Loucy (cell line): ENCODE data around the gene FAM181B.
"Not testable (repeated sequence)": the region's sequence is repeated elsewhere in the genome, so short reads cannot be mapped to it uniquely, and the experiment has no call there.

Source experiments
- H2AFZ ChIP-seq: fragments of 200-600 bp; sonication (generic); 2 replicates; pipeline ENCODE4 v1.6.0; 2016; ENCODE audit warnings: antibody characterized with exemption, mild to moderate bottlenecking, low read length, moderate library complexity
- H3F3A ChIP-seq: fragments of 200-600 bp; 2 replicates; pipeline ENCODE4 v1.6.0; 2016; ENCODE audit warnings: antibody characterized with exemption, low read depth, mild to moderate bottlenecking
- H3K27me3 ChIP-seq: fragments of 200-600 bp; sonication (generic); 2 replicates; pipeline ENCODE4 v1.6.1; 2014; ENCODE audit warnings: low read length, mild to moderate bottlenecking; ENCODE audit not compliant: insufficient read depth, poor library complexity, severe bottlenecking
- H3K36me3 ChIP-seq: fragments of 200-600 bp; sonication (generic); 2 replicates; pipeline ENCODE4 v1.6.1; 2016; ENCODE audit warnings: low read length; ENCODE audit not compliant: insufficient read depth
- H3K4me1 ChIP-seq: fragments of 200-600 bp; sonication (generic); 2 replicates; pipeline ENCODE4 v1.5.1; 2014; ENCODE audit warnings: low read length, mild to moderate bottlenecking; ENCODE audit not compliant: insufficient read depth, poor library complexity, severe bottlenecking
- H3K4me2 ChIP-seq: fragments of 200-600 bp; sonication (generic); 2 replicates; pipeline ENCODE4 v1.6.0; 2014; ENCODE audit warnings: antibody characterized with exemption, low read length, low read depth, mild to moderate bottlenecking; ENCODE audit not compliant: poor library complexity, severe bottlenecking
- H3K4me3 ChIP-seq: fragments of 200-600 bp; sonication (generic); 2 replicates; pipeline ENCODE4 v1.5.1; 2014; ENCODE audit warnings: low read length, mild to moderate bottlenecking, mixed read lengths; ENCODE audit not compliant: poor library complexity, severe bottlenecking
- H3K79me2 ChIP-seq: fragments of 200-600 bp; sonication (generic); 2 replicates; pipeline ENCODE4 v1.6.1; 2014; ENCODE audit warnings: low read length; ENCODE audit not compliant: insufficient read depth
- H3K9ac ChIP-seq: fragments of 200-600 bp; sonication (generic); 2 replicates; pipeline ENCODE4 v1.6.0; 2014; ENCODE audit warnings: mild to moderate bottlenecking, low read depth, low read length, moderate library complexity; ENCODE audit not compliant: poor library complexity, severe bottlenecking
- H3K9me2 ChIP-seq: fragments of 200-600 bp; sonication (generic); replicated peaks from 2 replicates; pipeline ENCODE4 v1.6.1; 2016; ENCODE audit warnings: low read depth, low read length, mixed read lengths
- H3K9me3 ChIP-seq: fragments of 200-600 bp; sonication (generic); 2 replicates; pipeline ENCODE4 v1.6.1; 2014; ENCODE audit warnings: mild to moderate bottlenecking, antibody characterized with exemption, low read length, low read depth; ENCODE audit not compliant: insufficient read depth
- H4K20me1 ChIP-seq: fragments of 200-600 bp; sonication (generic); 2 replicates; pipeline ENCODE4 v1.6.0; 2014; ENCODE audit warnings: antibody characterized with exemption, low read length, mild to moderate bottlenecking; ENCODE audit not compliant: insufficient read depth, poor library complexity, severe bottlenecking
- EZH2phosphoT487 ChIP-seq: fragments of 200-600 bp; IDR thresholded peaks from 2 replicates; pipeline ENCODE4 v1.6.1; 2018; ENCODE audit warnings: antibody characterized with exemption, mild to moderate bottlenecking, moderate library complexity, borderline replicate concordance
- TF ChIP-seq, protein P1 (sequence below): fragments of 200-600 bp; sonication (generic); conservative IDR thresholded peaks from 2 replicates; pipeline ENCODE4 v1.5.1; 2014; ENCODE audit warnings: mild to moderate bottlenecking, antibody characterized with exemption, low read length

The FAM181B gene

DNA sequence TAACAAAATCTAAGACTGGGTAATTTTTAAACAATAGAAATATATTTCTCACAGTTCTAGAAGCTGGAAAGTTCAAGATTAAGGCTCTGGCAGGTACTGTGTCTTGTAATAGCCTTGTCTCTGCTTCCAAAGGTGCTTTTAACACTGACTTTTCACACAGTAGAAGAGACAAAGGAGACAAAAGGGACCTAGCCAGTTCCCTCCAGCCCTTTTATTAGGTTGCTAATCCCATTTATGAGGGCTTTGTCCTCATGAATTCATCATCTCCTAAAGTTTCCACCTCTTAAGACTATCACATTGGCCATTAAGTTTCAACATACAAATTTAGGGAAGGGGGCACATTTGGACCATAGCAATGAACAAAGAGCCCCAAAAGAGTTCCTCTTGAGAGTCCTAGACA, 40.7 kb downstream of the FAM181B start:
- Histone ChIP-seq H2AFZ (no peak overlapping the region), H3F3A (no peaks in the 10 kb centered on the region), H3K9me2 (no peaks in the 10 kb centered on the region), H3K36me3 (no peaks in the 10 kb centered on the region), H3K9ac (no peak overlapping the region), H3K9me3 (no peaks in the 10 kb centered on the region), H4K20me1 (no peaks in the 10 kb centered on the region), H3K4me3 (no peak overlapping the region), H3K79me2 (no peaks in the 10 kb centered on the region), H3K4me2 (no peak overlapping the region), H3K4me1 (no peaks in the 10 kb centered on the region), H3K27me3 (no peaks in the 10 kb centered on the region)
- TF ChIP-seq, protein P1, sequence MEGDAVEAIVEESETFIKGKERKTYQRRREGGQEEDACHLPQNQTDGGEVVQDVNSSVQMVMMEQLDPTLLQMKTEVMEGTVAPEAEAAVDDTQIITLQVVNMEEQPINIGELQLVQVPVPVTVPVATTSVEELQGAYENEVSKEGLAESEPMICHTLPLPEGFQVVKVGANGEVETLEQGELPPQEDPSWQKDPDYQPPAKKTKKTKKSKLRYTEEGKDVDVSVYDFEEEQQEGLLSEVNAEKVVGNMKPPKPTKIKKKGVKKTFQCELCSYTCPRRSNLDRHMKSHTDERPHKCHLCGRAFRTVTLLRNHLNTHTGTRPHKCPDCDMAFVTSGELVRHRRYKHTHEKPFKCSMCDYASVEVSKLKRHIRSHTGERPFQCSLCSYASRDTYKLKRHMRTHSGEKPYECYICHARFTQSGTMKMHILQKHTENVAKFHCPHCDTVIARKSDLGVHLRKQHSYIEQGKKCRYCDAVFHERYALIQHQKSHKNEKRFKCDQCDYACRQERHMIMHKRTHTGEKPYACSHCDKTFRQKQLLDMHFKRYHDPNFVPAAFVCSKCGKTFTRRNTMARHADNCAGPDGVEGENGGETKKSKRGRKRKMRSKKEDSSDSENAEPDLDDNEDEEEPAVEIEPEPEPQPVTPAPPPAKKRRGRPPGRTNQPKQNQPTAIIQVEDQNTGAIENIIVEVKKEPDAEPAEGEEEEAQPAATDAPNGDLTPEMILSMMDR: no peak
- TF ChIP-seq EZH2phosphoT487: no peak

DNA sequence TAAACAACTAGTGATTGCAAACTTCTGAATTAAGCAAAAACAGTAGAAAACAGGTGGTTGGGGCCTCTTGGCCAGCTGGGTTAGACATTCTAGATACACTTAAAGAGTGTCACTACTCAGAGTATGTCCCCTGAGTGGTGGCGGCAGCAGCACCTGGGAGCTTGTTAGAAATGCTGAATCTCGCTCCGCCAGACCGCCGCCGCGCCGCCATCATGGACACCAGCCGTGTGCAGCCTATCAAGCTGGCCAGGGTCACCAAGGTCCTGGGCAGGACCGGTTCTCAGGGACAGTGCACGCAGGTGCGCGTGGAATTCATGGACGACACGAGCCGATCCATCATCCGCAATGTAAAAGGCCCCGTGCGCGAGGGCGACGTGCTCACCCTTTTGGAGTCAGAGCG, 44.3 kb downstream of the FAM181B start:
- H3K79me2 ChIP-seq, H3K4me3 ChIP-seq, H3K4me2 ChIP-seq, H3K9ac ChIP-seq, H3K27me3 ChIP-seq, H2AFZ ChIP-seq, H3K9me3 ChIP-seq, H4K20me1 ChIP-seq, H3F3A ChIP-seq, H3K4me1 ChIP-seq, H3K9me2 ChIP-seq, H3K36me3 ChIP-seq: not testable (repeated sequence)

DNA sequence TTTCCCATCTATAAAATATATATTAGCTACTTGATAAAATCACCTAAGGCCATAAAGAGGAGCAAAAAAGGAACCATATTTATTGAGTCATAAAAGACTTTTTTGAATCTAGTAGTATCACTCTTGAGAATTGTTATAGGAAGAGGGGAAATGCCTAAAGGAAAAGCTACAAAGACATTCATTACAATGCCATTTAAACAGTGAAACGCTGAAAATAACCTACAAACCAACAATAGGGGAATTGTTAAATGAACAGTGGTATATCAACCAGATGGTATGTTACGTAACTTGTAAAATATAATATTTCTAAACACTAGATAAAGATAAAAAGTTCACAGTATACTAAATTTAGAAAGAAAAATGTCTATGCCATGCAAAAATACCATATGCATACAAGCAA, 47.5 kb downstream of the FAM181B start:
- Histone ChIP-seq H4K20me1 (no peaks in the 10 kb centered on the region), H3K9me2 (no peaks in the 10 kb centered on the region), H3K79me2 (no peaks in the 10 kb centered on the region), H3K4me2 (no peak overlapping the region), H3K36me3 (no peaks in the 10 kb centered on the region), H3K9ac (no peak overlapping the region), H2AFZ (no peak overlapping the region), H3K4me1 (peaks cover 4% of the 10 kb centered on the region), H3F3A (no peaks in the 10 kb centered on the region), H3K27me3 (peaks cover 15% of the 10 kb centered on the region), H3K9me3 (no peaks in the 10 kb centered on the region), H3K4me3 (no peak overlapping the region)
- TF ChIP-seq, protein P1: no peak
- no peak for TF ChIP-seq EZH2phosphoT487

DNA sequence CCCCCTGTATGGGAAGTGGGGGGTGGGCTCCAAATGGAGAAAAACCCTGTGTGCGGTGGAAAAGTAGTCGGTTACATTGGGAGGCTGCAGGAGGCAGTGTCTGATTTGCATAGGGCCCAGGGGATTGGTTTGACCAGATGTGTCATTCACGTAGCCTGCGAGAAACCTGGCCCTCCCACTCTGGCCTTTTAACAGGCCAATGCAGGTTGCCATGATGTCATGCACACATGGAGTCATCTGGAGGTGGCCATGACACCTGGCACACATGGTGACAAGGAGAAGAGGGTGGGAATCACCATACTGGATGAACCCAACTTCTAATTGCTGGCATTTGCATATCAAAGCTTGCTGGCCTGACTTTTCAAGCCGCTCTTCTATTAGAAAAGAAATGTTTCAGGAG, 50.6 kb downstream of the FAM181B start:
- Histone ChIP-seq H3K27me3 (peaks cover 15% of the 10 kb centered on the region), H2AFZ (0 out of 2 replicates have a peak overlapping the region, but pooled peaks have one; percentile 41), H3K79me2 (no peaks in the 10 kb centered on the region), H3K9ac (no peak overlapping the region), H3K36me3 (no peaks in the 10 kb centered on the region), H3F3A (no peaks in the 10 kb centered on the region), H3K9me3 (no peaks in the 10 kb centered on the region), H3K4me1 (peaks cover 12% of the 10 kb centered on the region), H3K4me3 (no peak overlapping the region), H4K20me1 (no peaks in the 10 kb centered on the region), H3K4me2 (no peak overlapping the region), H3K9me2 (no peaks in the 10 kb centered on the region)
- TF ChIP-seq, protein P1: no peak
- TF ChIP-seq EZH2phosphoT487: no peak
